Measurements from ENCODE around the gene HOXC9. TPM values are rescaled to one million over a fixed set of nuclear protein-coding genes. Genes with fewer than 3 reads are reported as not detected.
"Not testable (repeated sequence)": the region's sequence is repeated elsewhere in the genome, so short reads cannot be mapped to it uniquely, and the experiment has no call there.

Gene HOXC9
- polyA plus RNA-seq, 1 experiment, result 1.2 TPM

DNA sequence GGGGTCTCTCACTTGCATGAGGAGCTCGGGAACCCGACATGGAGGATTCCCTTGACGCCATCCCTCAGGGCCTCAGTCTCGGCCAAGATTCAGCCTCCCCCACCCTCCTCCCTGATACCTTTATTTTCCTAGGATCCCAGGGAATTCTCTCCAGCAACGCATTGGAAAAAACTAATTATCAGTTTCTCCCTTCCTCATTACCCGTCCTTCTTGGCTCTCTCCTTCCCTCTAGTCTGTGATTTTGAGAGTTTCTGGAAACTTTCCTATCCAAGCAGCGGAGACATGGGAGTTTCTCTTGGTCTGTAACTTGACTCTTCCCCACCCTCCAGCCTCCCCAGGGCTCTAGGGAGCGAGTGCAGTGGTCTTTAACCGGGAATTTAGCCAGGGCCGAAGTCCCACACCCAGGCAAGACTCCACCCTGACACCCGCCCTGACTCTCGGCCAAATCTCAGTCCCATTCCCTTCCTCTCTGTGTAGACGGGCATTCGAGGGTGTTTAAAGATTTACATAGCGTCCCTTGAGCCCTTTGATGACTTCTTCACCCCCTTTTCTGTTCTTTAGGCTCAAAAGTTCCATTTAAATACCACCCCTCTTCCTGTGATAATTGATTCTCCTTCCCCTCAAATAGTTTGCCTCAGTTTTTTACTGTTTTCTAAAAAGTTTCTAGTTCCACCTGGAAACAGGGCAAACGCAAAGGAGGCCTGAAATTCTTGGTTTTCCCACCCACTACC is 39.6 kb downstream of the HOXC9 start:
- H3K27me3 ChIP-seq (ENCODE audit: control insufficient read depth, insufficient read depth, low read length), result peaks cover 10% of the 10 kb centered on the region
- no peak overlapping the region for H3K4me3 ChIP-seq (ENCODE audit: low read depth, low read length)
- DNase-seq (ENCODE audit: low read depth), result no peak
- H3K36me3 ChIP-seq (ENCODE audit: control insufficient read depth, insufficient read depth, low read length), result no peaks in the 10 kb centered on the region
- ChIA-PET POLR2A (no interaction called here), CTCF (interaction anchor here (1.5 to 1.7 kb wide), 2 partner anchors 152 to 162 kb away, joined by 4 to 7 read pairs; no protein-coding TSS in a partner anchor)
- no peak for TF ChIP-seq CTCF (IDR thresholded peaks at IDR 0.05; ENCODE audit: insufficient read depth, low read depth, low read length)

DNA sequence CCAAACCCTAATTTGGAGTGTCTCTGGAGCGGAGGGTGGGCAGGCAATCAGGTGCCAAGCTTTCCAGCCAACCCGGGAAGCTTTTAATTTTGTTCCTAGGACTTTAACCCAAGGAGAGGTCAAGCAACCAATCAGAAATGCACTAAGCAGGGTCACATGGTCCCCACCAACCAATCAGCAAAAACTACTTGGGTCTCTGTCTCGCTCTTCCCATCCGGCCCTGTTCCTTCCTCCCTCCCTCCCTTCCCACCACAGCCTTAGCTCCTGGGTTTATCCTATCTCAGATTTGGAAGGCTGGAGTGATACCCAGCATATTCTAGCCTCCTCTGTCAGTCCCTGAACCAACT is 40.2 kb downstream of the HOXC9 start:
- Histone ChIP-seq H3K36me3 (ENCODE audit: control insufficient read depth, insufficient read depth, low read length) (no peaks in the 10 kb centered on the region), H3K4me3 (ENCODE audit: low read depth, low read length) (no peak overlapping the region), H3K27me3 (ENCODE audit: control insufficient read depth, insufficient read depth, low read length) (peaks cover 12% of the 10 kb centered on the region)
- no peak for DNase-seq (ENCODE audit: low read depth)
- ChIA-PET POLR2A (no interaction called here), CTCF (interaction anchor here (1.5 to 2.0 kb wide), 2 partner anchors 8 to 152 kb away, joined by 4 to 13 read pairs; partner anchors contain the start of gene HOXC5)
- TF ChIP-seq CTCF (IDR thresholded peaks at IDR 0.05; ENCODE audit: insufficient read depth, low read depth, low read length), result no peak

- Histone ChIP-seq H3K36me3 (ENCODE audit: control insufficient read depth, insufficient read depth, low read length) (no peaks in the 10 kb centered on the region), H3K27me3 (ENCODE audit: control insufficient read depth, insufficient read depth, low read length) (peaks cover 14% of the 10 kb centered on the region), H3K4me3 (ENCODE audit: low read depth, low read length) (no peak overlapping the region)
- ChIA-PET CTCF (interaction anchor here (1.3 to 2.0 kb wide), 3 partner anchors 9 to 161 kb away, joined by 4 to 13 read pairs (median 6); partner anchors contain the start of gene HOXC5), POLR2A (no interaction called here)
- no peak for TF ChIP-seq CTCF (IDR thresholded peaks at IDR 0.05; ENCODE audit: insufficient read depth, low read depth, low read length)
- DNase-seq (ENCODE audit: low read depth), result no peak
Measured at GRCh38 chr12:54040648-54041047, 40.7 kb downstream of the HOXC9 start.

GRCh38 chr12:54041097-54041690 is 41.2 kb downstream of the HOXC9 start:
- H3K36me3 ChIP-seq (ENCODE audit: control insufficient read depth, insufficient read depth, low read length), result no peaks in the 10 kb centered on the region
- DNase-seq (ENCODE audit: low read depth), result no peak
- POLR2A ChIA-PET, result interaction anchor here (0.5 kb wide), 1 partner anchor 13 kb away, joined by 3 read pairs; no protein-coding TSS in a partner anchor
- CTCF ChIA-PET, result interaction anchor here (1.3 to 2.0 kb wide), 3 partner anchors 9 to 160 kb away, joined by 4 to 13 read pairs (median 6); partner anchors contain the start of gene HOXC5
- H3K4me3 ChIP-seq (ENCODE audit: low read depth, low read length), result no peak overlapping the region
- peaks cover 18% of the 10 kb centered on the region for H3K27me3 ChIP-seq (ENCODE audit: control insufficient read depth, insufficient read depth, low read length)
- no peak for TF ChIP-seq CTCF (IDR thresholded peaks at IDR 0.05; ENCODE audit: insufficient read depth, low read depth, low read length)

- ChIA-PET CTCF (interaction anchor here (2.0 kb wide), 1 partner anchor 10 kb away, joined by 13 read pairs; the partner anchor contains the start of gene HOXC5), POLR2A (interaction anchor here (0.5 kb wide), 1 partner anchor 13 kb away, joined by 3 read pairs; no protein-coding TSS in a partner anchor)
- H3K4me3 ChIP-seq (ENCODE audit: low read depth, low read length); DNase-seq (ENCODE audit: low read depth); H3K36me3 ChIP-seq (ENCODE audit: control insufficient read depth, insufficient read depth, low read length): not testable (repeated sequence)
- peaks cover 23% of the 10 kb centered on the region for H3K27me3 ChIP-seq (ENCODE audit: control insufficient read depth, insufficient read depth, low read length)
Measured at GRCh38 chr12:54042033-54042432, 42.1 kb downstream of the HOXC9 start.

All from BJ (cell line).